Measurements from ENCODE around the gene MLIP. TPM values are rescaled to one million over a fixed set of nuclear protein-coding genes. Genes with fewer than 3 reads are reported as not detected.
"Not testable (repeated sequence)": the region's sequence is repeated elsewhere in the genome, so short reads cannot be mapped to it uniquely, and the experiment has no call there.

MLIP gene
- total RNA-seq, 1 experiment from 2014 or later = not detected

- DNase-seq (ENCODE audit: low spot score) (no peak), ATAC-seq (no peak)
- ChIA-PET CTCF (no interaction called here), POLR2A (no interaction called here)
- TF ChIP-seq GABPB1 (CRISPR knock-in tag; IDR thresholded peaks at IDR 0.05) (0 out of 2 replicates have a peak, but pooled peaks have one; percentile 35), NFYB (CRISPR knock-in tag; conservative IDR thresholded peaks at IDR 0.05; ENCODE audit: low read depth) (no peak)
- Mint-ChIP-seq H3K27ac (no peak overlapping the region), H3K4me3 (no peak overlapping the region), H3K27me3 (ENCODE audit: low read depth) (peaks cover 25% of the 10 kb centered on the region), H3K36me3 (no peaks in the 10 kb centered on the region), H3K9me3 (no peaks in the 10 kb centered on the region), H3K4me1 (peaks cover 13% of the 10 kb centered on the region)
These were observed 86.9 kb downstream of the MLIP start for GRCh38 chr6:54198134-54198533.

- H3K4me3 Mint-ChIP-seq, ATAC-seq: not testable (repeated sequence)
- CTCF ChIA-PET = interaction anchor here (0.7 to 1.1 kb wide), 2 partner anchors 10 to 214 kb away, joined by 3 read pairs; no protein-coding TSS in a partner anchor
These were observed 92.3 kb downstream of the MLIP start for GRCh38 chr6:54203474-54204035.

GRCh38 chr6:54204921-54205591 is 93.8 kb downstream of the MLIP start:
- no peak for DNase-seq (ENCODE audit: low spot score)
- H3K9me3 Mint-ChIP-seq = no peaks in the 10 kb centered on the region
- H3K4me1 Mint-ChIP-seq = no peaks in the 10 kb centered on the region; the same call in 1 of the 2 replicates
- no peak overlapping the region for H3K4me3 Mint-ChIP-seq
- no peaks in the 10 kb centered on the region for H3K27me3 Mint-ChIP-seq (ENCODE audit: low read depth)
- H3K36me3 Mint-ChIP-seq = no peaks in the 10 kb centered on the region
- no peak for TF ChIP-seq PRRX2 (CRISPR knock-in tag; IDR thresholded peaks at IDR 0.05)
- no peak for TF ChIP-seq EMX1 (CRISPR knock-in tag; IDR thresholded peaks at IDR 0.05)
- TF ChIP-seq JUN (CRISPR knock-in tag; IDR thresholded peaks at IDR 0.05) = no peak
- TF ChIP-seq, protein P1, sequence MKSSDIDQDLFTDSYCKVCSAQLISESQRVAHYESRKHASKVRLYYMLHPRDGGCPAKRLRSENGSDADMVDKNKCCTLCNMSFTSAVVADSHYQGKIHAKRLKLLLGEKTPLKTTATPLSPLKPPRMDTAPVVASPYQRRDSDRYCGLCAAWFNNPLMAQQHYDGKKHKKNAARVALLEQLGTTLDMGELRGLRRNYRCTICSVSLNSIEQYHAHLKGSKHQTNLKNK (CRISPR knock-in tag; IDR thresholded peaks at IDR 0.05) = no peak
- TF ChIP-seq GTF2I (CRISPR knock-in tag; conservative IDR thresholded peaks at IDR 0.05) = no peak
- TF ChIP-seq NR1H2 (CRISPR knock-in tag; IDR thresholded peaks at IDR 0.05) = no peak
- no peak for TF ChIP-seq GRHL2 (CRISPR knock-in tag; IDR thresholded peaks at IDR 0.05; ENCODE audit: insufficient replicate concordance, severe bottlenecking)
- no peak for TF ChIP-seq TEAD4 (CRISPR knock-in tag; IDR thresholded peaks at IDR 0.05)
- TF ChIP-seq ESRRA (CRISPR knock-in tag; IDR thresholded peaks at IDR 0.05; ENCODE audit: borderline replicate concordance) = no peak
- no peak for TF ChIP-seq SMAD4 (CRISPR knock-in tag; IDR thresholded peaks at IDR 0.05)
- no peak for TF ChIP-seq TEAD1 (CRISPR knock-in tag; IDR thresholded peaks at IDR 0.05)
- CTCF ChIA-PET = interaction anchor here (1.5 kb wide), 1 partner anchor 219 kb away, joined by 6 read pairs; no protein-coding TSS in a partner anchor
- H3K27ac Mint-ChIP-seq = no peak overlapping the region
- ATAC-seq = no peak
- POLR2A ChIA-PET = no interaction called here

More at GRCh38 chr6:54203474-54204035, 92.3 kb downstream of the MLIP start:
- peak; percentile 40 for DNase-seq (ENCODE audit: low spot score)
- H3K27me3 Mint-ChIP-seq (ENCODE audit: low read depth); H3K9me3 Mint-ChIP-seq; POLR2A ChIA-PET; H3K36me3 Mint-ChIP-seq; H3K4me1 Mint-ChIP-seq; H3K27ac Mint-ChIP-seq: not testable (repeated sequence)

- no peaks in the 10 kb centered on the region for H3K27me3 Mint-ChIP-seq (ENCODE audit: low read depth)
- no peak overlapping the region for H3K4me3 Mint-ChIP-seq
- no peak overlapping the region for H3K27ac Mint-ChIP-seq
- ATAC-seq (no peak), DNase-seq (ENCODE audit: low spot score) (no peak)
- no peaks in the 10 kb centered on the region; the same call in 1 of the 2 replicates for H3K4me1 Mint-ChIP-seq
- no peaks in the 10 kb centered on the region for H3K36me3 Mint-ChIP-seq
- no peaks in the 10 kb centered on the region for H3K9me3 Mint-ChIP-seq
- ChIA-PET CTCF (no interaction called here), POLR2A (no interaction called here)
- TF ChIP-seq ZNF532 (CRISPR knock-in tag; IDR thresholded peaks at IDR 0.05; ENCODE audit: borderline replicate concordance) = no peak
- no peak for TF ChIP-seq ATF1 (CRISPR knock-in tag; IDR thresholded peaks at IDR 0.05)
- no peak for TF ChIP-seq ZNF416 (CRISPR knock-in tag; IDR thresholded peaks at IDR 0.05)
- TF ChIP-seq KAT7 (CRISPR knock-in tag; IDR thresholded peaks at IDR 0.05; ENCODE audit: borderline replicate concordance) = no peak
- no peak for TF ChIP-seq NR3C1 (CRISPR knock-in tag; conservative IDR thresholded peaks at IDR 0.05; ENCODE audit: low read depth)
- no peak for TF ChIP-seq TEAD4 (CRISPR knock-in tag; IDR thresholded peaks at IDR 0.05)
- TF ChIP-seq NR1H2 (CRISPR knock-in tag; IDR thresholded peaks at IDR 0.05) = no peak
- no peak for TF ChIP-seq ZNF263 (CRISPR knock-in tag; IDR thresholded peaks at IDR 0.05; ENCODE audit: low read depth)
- TF ChIP-seq, protein P2, sequence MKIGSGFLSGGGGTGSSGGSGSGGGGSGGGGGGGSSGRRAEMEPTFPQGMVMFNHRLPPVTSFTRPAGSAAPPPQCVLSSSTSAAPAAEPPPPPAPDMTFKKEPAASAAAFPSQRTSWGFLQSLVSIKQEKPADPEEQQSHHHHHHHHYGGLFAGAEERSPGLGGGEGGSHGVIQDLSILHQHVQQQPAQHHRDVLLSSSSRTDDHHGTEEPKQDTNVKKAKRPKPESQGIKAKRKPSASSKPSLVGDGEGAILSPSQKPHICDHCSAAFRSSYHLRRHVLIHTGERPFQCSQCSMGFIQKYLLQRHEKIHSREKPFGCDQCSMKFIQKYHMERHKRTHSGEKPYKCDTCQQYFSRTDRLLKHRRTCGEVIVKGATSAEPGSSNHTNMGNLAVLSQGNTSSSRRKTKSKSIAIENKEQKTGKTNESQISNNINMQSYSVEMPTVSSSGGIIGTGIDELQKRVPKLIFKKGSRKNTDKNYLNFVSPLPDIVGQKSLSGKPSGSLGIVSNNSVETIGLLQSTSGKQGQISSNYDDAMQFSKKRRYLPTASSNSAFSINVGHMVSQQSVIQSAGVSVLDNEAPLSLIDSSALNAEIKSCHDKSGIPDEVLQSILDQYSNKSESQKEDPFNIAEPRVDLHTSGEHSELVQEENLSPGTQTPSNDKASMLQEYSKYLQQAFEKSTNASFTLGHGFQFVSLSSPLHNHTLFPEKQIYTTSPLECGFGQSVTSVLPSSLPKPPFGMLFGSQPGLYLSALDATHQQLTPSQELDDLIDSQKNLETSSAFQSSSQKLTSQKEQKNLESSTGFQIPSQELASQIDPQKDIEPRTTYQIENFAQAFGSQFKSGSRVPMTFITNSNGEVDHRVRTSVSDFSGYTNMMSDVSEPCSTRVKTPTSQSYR (CRISPR knock-in tag; IDR thresholded peaks at IDR 0.05) = no peak
These were observed 95.3 kb downstream of the MLIP start for GRCh38 chr6:54206510-54206909.

- ATAC-seq; H3K27me3 Mint-ChIP-seq (ENCODE audit: low read depth); H3K4me1 Mint-ChIP-seq; DNase-seq (ENCODE audit: low spot score); H3K27ac Mint-ChIP-seq; H3K36me3 Mint-ChIP-seq; H3K4me3 Mint-ChIP-seq; H3K9me3 Mint-ChIP-seq; POLR2A ChIA-PET; CTCF ChIA-PET: not testable (repeated sequence)
These were observed 98.7 kb downstream of the MLIP start for GRCh38 chr6:54209983-54210382.
